Mucosa of descending colon (tissue), 3 donors: ENCODE results near the gene ASIC5. TPM values are rescaled to one million over a fixed set of nuclear protein-coding genes. Genes with fewer than 3 reads are reported as not detected.
A peak's percentile ranks its signal among the peaks of the same experiment; 100 is the strongest.

Experiments
- ATAC-seq: fragments of 200-7000 bp; cut with Tn5 transposase; one replicate; pipeline ENCODE4 v1.9.1; 2020; ENCODE audit warnings: mild to moderate bottlenecking, moderate library complexity
- DNase-seq, 3 donors: peaks; one replicate each; pipeline ENCODE4 v3.0.0-alpha.2; 2020
- H3K36me3 ChIP-seq: fragments of 200-600 bp; one replicate; pipeline ENCODE4 v1.8.0; 2021; ENCODE audit warnings: low read depth, mild to moderate bottlenecking
- H3K4me1 ChIP-seq: fragments of 200-600 bp; one replicate; pipeline ENCODE4 v1.8.0; 2021; ENCODE audit warnings: low read depth, mild to moderate bottlenecking
- H3K4me3 ChIP-seq: fragments of 200-600 bp; one replicate; pipeline ENCODE4 v1.8.0; 2021; ENCODE audit warnings: mild to moderate bottlenecking
- H3K9me3 ChIP-seq: fragments of 200-600 bp; one replicate; pipeline ENCODE4 v1.8.0; 2021; ENCODE audit warnings: mild to moderate bottlenecking
- intact Hi-C, 2 donors: fragments of 100-400 bp; cut with DNase I in 1 of 2; cut with micrococcal nuclease in 1 of 2; formaldehyde crosslinking; loops; one replicate each; pipeline versions ENCODE4 v1.11.0 to v1.11.1; 2022; cut with DNase I, micrococcal nuclease
- total RNA-seq, 3 donors: library from RNA; stranded (reverse); fragmentation: NEBNext Ultra II Directional in 2 of 3; extraction: Animal tissue kit (Norgen Biotek cat#: 25700) in 2 of 3; gene quantifications; one replicate each; pipeline versions ENCODE4 v1.2.1 to v1.2.4, GENCODE V29; 2021 to 2023
- TF ChIP-seq, protein P1 (sequence below): fragments of 200-600 bp; IDR thresholded peaks from one replicate; pipeline ENCODE4 v1.8.0; 2022; ENCODE audit warnings: antibody characterized with exemption, mild to moderate bottlenecking
- donor health status: DM: no; HTN: no; CAD: no; lungs with moderate emphysema.
- donor health status: DM: no; HTN: no; CAD: no.
- donor health status: DM: no; HTN: yes; CAD: no.

ASIC5 gene
- total RNA-seq, 3 donors from 2014 or later: not detected

DNA sequence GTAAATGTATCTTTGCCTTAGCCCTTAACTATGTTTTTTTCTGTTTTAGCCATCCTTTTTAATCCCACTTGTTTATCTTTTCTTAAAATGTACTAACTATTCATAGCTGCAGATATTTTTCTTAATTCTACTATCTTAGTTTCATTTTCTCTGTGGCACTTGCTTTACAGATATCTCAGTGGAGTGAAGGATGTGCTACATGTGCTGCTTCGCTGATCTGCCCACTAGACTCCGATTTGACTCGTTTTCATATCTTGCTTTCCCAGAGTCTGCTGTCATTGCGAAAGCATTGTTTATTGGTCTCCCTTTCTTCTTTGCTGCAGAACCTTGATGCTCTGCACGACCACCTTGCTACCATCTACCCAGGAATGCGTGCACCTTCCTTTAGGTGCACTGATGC is 76.7 kb downstream of the ASIC5 start:
- Histone ChIP-seq H3K4me1 (no peaks in the 10 kb centered on the region), H3K4me3 (no peak overlapping the region), H3K36me3 (no peaks in the 10 kb centered on the region), H3K9me3 (no peaks in the 10 kb centered on the region)
- TF ChIP-seq, protein P1, sequence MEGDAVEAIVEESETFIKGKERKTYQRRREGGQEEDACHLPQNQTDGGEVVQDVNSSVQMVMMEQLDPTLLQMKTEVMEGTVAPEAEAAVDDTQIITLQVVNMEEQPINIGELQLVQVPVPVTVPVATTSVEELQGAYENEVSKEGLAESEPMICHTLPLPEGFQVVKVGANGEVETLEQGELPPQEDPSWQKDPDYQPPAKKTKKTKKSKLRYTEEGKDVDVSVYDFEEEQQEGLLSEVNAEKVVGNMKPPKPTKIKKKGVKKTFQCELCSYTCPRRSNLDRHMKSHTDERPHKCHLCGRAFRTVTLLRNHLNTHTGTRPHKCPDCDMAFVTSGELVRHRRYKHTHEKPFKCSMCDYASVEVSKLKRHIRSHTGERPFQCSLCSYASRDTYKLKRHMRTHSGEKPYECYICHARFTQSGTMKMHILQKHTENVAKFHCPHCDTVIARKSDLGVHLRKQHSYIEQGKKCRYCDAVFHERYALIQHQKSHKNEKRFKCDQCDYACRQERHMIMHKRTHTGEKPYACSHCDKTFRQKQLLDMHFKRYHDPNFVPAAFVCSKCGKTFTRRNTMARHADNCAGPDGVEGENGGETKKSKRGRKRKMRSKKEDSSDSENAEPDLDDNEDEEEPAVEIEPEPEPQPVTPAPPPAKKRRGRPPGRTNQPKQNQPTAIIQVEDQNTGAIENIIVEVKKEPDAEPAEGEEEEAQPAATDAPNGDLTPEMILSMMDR: no peak
- intact Hi-C loops: loop anchor here in 1 of 2 donors (10.0 kb wide), 2 partner anchors 105 to 375 kb away; no protein-coding TSS in a partner anchor
- no peak for DNase-seq
- ATAC-seq: no peak

DNA sequence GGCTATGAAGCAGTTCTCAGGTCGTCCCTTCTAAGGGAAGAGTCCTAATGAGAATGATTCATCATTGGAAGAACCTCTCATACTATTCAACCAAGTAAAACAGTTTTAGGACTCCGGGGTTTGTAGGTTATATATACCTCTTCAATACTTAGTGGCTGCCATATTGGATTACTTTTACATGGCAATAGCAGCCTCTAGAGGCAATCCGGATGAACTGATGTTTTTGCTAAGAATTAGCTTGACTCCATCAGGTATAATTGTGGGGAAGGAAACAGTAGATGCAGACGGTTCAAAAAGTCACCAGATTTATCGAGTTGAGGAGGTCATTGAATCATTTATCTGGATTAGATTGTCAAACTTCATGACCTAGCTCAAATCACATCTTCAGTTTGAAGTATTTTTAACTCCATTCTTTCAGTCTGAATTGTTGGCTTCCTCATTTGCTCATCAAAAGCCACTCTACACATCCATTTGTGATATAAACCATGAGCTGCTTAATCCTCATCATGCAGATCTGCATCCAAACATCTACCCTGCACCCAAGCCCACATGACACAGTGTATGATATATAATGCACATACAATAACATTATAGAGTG is 78.9 kb downstream of the ASIC5 start:
- TF ChIP-seq, protein P1: peak; percentile 20
- Histone ChIP-seq H3K36me3 (no peaks in the 10 kb centered on the region), H3K9me3 (no peaks in the 10 kb centered on the region), H3K4me3 (no peak overlapping the region), H3K4me1 (no peaks in the 10 kb centered on the region)
- intact Hi-C loops: loop anchor here (1.0 to 10.0 kb wide), 3 partner anchors 102 to 372 kb away; no protein-coding TSS in a partner anchor
- ATAC-seq: peak; percentile 65
- DNase-seq: peak in 1 of 3 donors; percentile 39

DNA sequence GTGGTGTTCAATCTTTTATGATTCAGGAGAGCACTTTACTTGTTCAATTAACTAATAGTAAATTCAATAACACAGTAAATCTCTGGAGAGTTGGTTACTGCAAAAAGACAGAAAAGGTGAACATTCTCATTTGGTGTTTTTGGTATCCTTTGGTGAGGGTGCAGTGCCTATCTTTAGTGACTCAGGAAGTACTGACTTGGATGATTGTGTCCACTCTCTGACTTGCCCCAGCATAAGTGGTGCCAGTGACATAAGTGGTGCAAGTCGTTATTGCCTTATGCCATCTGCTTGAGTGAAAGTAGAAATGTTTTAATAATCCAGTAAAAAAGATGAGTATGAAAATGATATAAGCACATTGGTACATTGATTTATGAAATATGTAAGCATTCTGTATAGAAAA is 80.2 kb downstream of the ASIC5 start:
- H3K4me1 ChIP-seq: no peaks in the 10 kb centered on the region
- intact Hi-C loops: loop anchor here in 1 of 2 donors (10.0 kb wide), 2 partner anchors 101 to 371 kb away; no protein-coding TSS in a partner anchor
- no peaks in the 10 kb centered on the region for H3K9me3 ChIP-seq
- TF ChIP-seq, protein P1: no peak
- H3K36me3 ChIP-seq: no peaks in the 10 kb centered on the region
- no peak overlapping the region for H3K4me3 ChIP-seq
- DNase-seq (no peak), ATAC-seq (no peak)

DNA sequence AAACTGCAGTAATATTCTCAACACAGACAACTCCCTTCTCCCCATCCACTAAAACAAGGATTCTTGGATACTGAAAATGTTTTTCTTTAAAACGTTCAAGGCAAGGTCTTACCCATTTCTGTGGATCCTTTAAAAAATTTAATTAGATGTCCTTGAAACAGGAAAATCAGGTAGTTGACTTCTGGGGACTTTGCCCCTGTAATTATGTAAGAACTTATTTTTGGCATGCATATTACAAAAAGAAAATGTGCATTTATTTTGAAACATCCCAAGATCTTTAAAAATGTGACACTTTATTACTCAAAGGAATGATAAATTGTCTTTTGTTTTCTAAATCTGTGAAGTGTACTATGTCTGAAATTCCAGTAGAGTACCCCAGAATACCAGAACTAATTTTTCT is 81.4 kb downstream of the ASIC5 start:
- DNase-seq: no peak
- Histone ChIP-seq H3K4me3 (no peak overlapping the region), H3K9me3 (no peaks in the 10 kb centered on the region), H3K4me1 (no peaks in the 10 kb centered on the region), H3K36me3 (no peaks in the 10 kb centered on the region)
- TF ChIP-seq, protein P1: no peak
- intact Hi-C loops: loop anchor here in 1 of 2 donors (10.0 kb wide), 2 partner anchors 100 to 370 kb away; no protein-coding TSS in a partner anchor
- no peak for ATAC-seq

DNA sequence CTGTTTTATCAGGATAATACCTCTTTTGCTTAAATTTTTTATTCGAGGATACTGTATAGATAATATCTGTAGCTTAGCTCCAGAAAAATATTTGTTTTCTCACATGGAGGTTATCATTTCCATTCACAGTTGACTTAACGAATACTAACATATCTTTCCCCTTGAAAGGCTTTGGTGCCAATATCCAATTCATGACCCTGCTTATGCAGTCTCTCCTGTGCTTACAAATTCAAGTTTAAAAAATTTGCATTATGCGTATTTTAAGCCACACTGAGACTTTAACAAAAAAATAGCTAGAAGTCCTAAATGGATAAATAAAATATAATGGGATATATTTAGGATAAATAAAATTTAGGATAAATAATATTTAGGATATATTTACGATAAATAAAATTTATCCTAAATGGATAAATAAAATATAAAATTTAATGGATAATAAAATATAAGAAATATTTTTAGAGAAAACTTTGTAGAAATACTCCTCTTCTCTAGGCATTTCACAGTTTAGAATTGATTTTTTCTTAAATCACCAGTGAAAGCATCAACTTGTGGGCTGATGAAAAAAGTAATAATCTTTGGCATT is 84.7 kb downstream of the ASIC5 start:
- intact Hi-C loops: loop anchor here in 1 of 2 donors (10.0 kb wide), 2 partner anchors 97 to 367 kb away; no protein-coding TSS in a partner anchor
- Histone ChIP-seq H3K4me3 (no peak overlapping the region), H3K9me3 (no peaks in the 10 kb centered on the region), H3K36me3 (no peaks in the 10 kb centered on the region), H3K4me1 (no peaks in the 10 kb centered on the region)
- ATAC-seq (no peak), DNase-seq (no peak)
- TF ChIP-seq, protein P1: no peak
